Kidney epithelial cell (primary cell): ENCODE data around the gene KCTD15. TPM values are rescaled to one million over a fixed set of nuclear protein-coding genes. Genes with fewer than 3 reads are reported as not detected.

Experiments
- DNase-seq: peaks from one replicate; pipeline ENCODE4 v3.0.0-alpha.2; 2010; ENCODE audit warnings: low read depth
- H3K27me3 ChIP-seq: 2 replicates; pipeline ENCODE4 v1.6.0; 2011; ENCODE audit warnings: low read length; ENCODE audit not compliant: control insufficient read depth, insufficient read depth
- H3K36me3 ChIP-seq: 2 replicates; pipeline ENCODE4 v1.5.1; 2011; ENCODE audit warnings: low read length; ENCODE audit not compliant: control insufficient read depth, insufficient read depth
- H3K4me3 ChIP-seq: 2 replicates; pipeline ENCODE4 v1.5.1; 2011; ENCODE audit warnings: low read depth, mild to moderate bottlenecking, control low read depth, low read length
- total RNA-seq: library from RNA; depleted of rRNA; stranded (reverse); fragments of >200 nt; gene quantifications from 2 replicates; pipeline ENCODE4 v1.2.3, GENCODE V29; 2015
- TF ChIP-seq, protein P1 (sequence below): IDR thresholded peaks from 2 replicates; pipeline ENCODE4 v1.5.1; 2011; ENCODE audit warnings: mild to moderate bottlenecking, moderate library complexity, low read length, control low read depth, inconsistent platforms; ENCODE audit not compliant: insufficient read depth, poor library complexity, severe bottlenecking

KCTD15 gene
- total RNA-seq, 1 donor from 2014 or later, result 73.5 TPM

DNA sequence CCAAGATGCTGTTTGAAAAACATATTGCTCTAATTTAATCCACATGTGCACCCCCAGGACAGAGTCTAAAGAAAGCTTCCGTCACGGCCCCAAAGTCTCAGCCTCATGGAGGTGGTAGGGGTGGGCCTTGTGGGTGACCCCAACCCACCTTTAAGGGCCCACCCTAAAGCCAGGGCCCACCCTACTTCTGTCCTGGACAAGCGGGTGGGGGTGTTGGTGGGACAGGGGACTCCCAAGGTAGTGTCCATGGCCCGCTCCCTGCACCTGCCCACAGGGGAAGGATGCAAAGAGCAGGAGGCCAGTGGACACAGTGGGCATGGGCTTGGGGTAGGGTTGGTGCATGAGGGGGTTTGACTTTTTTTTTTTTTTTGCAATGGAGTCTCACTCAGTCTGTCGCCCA, 66.8 kb downstream of the KCTD15 start:
- no peak overlapping the region for H3K4me3 ChIP-seq
- DNase-seq, result no peak
- H3K27me3 ChIP-seq, result no peaks in the 10 kb centered on the region
- H3K36me3 ChIP-seq, result no peaks in the 10 kb centered on the region
- TF ChIP-seq, protein P1, sequence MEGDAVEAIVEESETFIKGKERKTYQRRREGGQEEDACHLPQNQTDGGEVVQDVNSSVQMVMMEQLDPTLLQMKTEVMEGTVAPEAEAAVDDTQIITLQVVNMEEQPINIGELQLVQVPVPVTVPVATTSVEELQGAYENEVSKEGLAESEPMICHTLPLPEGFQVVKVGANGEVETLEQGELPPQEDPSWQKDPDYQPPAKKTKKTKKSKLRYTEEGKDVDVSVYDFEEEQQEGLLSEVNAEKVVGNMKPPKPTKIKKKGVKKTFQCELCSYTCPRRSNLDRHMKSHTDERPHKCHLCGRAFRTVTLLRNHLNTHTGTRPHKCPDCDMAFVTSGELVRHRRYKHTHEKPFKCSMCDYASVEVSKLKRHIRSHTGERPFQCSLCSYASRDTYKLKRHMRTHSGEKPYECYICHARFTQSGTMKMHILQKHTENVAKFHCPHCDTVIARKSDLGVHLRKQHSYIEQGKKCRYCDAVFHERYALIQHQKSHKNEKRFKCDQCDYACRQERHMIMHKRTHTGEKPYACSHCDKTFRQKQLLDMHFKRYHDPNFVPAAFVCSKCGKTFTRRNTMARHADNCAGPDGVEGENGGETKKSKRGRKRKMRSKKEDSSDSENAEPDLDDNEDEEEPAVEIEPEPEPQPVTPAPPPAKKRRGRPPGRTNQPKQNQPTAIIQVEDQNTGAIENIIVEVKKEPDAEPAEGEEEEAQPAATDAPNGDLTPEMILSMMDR, result no peak

GRCh38 chr19:33864311-33864850, 67.7 kb downstream of the KCTD15 start:
- no peaks in the 10 kb centered on the region for H3K36me3 ChIP-seq
- DNase-seq, result no peak
- H3K4me3 ChIP-seq, result no peak overlapping the region
- TF ChIP-seq, protein P1, result no peak
- no peaks in the 10 kb centered on the region for H3K27me3 ChIP-seq

GRCh38 chr19:33865306-33865705, 68.6 kb downstream of the KCTD15 start:
- no peaks in the 10 kb centered on the region for H3K36me3 ChIP-seq
- TF ChIP-seq, protein P1, result no peak
- no peak for DNase-seq
- H3K27me3 ChIP-seq, result no peaks in the 10 kb centered on the region
- no peak overlapping the region for H3K4me3 ChIP-seq

Other genes with a start within 250 kb of the KCTD15 start
- not detected in 2 replicates for gene CHST8, start 174.9 kb upstream of the KCTD15 start, total RNA-seq